Fibroblast of skin of left quadriceps (primary cell): ENCODE measurements around the gene RPUSD4.
"Not testable (repeated sequence)": the region's sequence is repeated elsewhere in the genome, so short reads cannot be mapped to it uniquely, and the experiment has no call there.

ENCODE experiments used
- DNase-seq, 2 experiments: peaks; one replicate each; pipeline ENCODE4 v3.0.0-alpha.2; 2013; ENCODE audit warnings: low read depth in 2 of 2

The RPUSD4 gene, protein sequence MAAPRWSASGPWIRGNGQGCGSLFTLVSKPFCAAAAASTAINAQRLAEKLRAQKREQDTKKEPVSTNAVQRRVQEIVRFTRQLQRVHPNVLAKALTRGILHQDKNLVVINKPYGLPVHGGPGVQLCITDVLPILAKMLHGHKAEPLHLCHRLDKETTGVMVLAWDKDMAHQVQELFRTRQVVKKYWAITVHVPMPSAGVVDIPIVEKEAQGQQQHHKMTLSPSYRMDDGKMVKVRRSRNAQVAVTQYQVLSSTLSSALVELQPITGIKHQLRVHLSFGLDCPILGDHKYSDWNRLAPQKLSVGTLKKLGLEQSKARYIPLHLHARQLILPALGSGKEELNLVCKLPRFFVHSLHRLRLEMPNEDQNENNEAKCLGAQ

DNA sequence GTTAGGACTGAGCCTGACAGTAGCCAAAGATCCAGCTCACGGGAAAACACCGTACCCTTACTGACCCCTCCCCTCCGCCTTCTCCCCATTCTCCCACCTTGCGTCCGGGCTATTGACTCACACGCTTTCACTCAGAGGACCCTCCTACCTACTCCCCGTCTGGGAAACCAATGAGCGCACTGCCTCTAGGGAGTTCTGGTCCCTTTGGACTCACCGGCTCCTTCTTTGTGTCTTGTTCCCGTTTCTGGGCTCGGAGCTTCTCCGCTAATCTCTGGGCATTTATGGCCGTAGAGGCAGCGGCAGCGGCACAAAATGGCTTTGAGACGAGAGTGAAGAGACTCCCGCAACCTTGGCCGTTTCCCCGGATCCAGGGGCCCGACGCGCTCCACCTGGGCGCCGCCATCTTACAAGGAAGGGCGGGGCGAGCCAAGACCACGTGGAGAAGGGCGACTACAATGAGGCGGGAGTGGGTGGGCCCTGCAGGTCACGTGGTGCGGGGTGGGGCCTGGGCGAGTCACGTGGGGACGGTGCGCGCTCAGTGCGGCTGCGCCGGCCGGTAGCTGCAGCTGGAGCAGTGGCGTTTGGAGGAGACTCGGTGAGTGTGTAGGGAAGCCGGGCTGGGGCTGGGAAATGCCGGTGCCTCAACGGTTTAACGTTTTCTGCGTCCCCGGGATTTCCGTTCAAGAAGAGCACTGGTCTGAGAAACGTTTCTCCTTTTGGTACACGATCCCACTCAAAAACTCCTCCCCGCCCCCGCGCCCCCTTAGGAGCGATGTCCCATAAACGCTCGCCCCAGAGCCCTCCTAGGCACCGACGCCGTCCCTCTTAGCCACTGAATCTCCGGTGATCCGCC lies at the start of gene RPUSD4, which contains the start of gene FAM118B:
Gene RPUSD4, minus strand, starts transcription at position 415 of the 853 bp plus-strand sequence. Its CDS starts 12 bp downstream, at position 403.
Gene FAM118B, plus strand, starts transcription at position 547 of the 853 bp plus-strand sequence. CDS start 23,220 bp downstream, outside the sequence.
- peak; percentile 90 to 91 for DNase-seq

DNA sequence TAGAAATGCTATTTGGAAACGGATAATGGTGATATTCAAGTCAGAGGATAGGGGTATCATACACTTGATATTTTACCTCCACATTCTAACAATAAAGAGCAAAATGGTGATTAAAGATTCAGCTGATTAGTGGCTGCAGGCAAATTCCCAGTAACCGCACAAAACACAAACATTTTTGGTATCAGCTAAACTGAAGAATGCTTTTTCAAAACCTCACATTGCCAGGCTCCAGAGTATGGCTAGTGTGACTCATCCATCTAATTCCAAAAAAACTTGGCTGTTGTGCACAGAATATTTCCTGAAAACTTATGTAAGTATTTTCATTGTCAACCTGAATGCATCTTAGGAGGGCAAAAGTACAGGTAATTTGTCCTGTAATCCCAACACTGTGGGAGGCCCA lies 46.3 kb upstream of the RPUSD4 start:
- peak; percentile 31 to 33 for DNase-seq

DNA sequence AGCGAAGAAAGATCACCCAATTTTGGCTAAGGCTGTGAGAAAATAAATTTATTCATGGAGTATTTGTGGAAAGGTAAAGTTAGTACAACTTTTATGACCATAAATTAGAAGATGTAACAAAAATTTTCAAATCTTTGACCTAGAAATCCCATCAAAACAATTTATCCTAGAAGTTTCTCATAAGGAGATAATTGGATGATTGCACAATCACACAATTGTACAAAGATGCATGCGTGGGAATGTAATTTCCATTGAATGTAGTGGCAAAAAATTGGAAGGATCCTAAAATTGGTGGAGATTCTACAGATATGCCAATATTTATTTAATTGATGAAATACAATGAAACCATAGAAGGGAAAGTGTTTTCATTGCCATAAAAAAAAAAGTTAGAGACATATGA lies 45.7 kb upstream of the RPUSD4 start:
- DNase-seq, result no peak

DNA sequence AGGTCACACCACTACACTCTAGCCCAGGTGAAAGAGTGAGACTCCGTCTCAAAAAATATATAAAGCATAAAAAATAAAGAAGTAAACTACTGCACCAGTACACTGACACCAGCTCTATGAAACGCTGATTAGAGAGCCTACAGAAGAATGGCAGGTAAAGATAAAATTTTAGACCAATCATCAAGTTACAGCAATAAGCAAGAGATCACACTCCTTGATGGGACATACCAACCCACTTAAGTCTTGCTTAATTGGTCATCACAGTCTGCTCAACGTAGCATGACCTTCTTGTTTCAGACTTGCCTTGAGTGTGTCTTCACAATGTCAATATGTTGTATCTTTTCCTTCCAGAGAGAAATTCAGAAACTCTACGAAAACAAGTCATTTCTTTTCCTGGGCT lies 44.8 kb upstream of the RPUSD4 start:
- DNase-seq, result no peak

DNA sequence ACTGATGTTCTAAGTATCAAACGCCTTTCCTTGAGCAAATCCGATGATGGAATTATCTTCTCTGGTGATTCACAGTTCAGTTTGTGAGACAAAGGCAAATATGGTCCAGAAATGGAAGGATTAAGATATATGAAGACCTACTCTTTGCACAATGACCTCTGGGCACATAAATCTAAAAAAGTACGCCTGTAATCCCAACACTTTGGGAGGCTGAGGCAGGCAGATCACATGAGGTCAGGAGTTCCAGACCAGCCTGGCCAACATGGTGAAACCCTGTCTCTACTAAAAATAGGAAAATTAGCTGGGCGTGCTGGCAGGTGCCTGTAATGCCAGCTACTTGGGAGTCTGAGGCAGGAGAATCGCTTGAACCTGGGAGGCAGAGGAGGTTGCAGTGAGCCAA lies 44.1 kb upstream of the RPUSD4 start:
- not testable (repeated sequence) for DNase-seq

DNA sequence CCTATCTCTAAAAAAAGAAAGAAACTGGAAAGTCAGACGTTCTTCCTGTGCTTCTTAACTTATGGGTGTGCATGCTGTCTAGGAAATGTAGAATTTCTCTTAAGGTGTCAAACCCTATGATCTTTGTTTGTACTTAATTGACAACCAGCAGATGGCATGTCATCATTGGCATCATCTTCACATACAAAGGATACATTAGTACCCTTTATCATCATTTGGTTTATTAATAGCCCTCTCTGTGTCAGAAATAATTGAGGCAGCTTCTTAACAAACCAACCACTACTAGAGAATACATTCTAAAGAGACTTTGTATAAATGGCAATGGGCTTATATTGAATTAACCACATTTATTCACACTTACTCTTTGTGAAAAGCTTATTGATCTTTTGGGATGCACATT lies 43.4 kb upstream of the RPUSD4 start:
- DNase-seq, result no peak

DNA sequence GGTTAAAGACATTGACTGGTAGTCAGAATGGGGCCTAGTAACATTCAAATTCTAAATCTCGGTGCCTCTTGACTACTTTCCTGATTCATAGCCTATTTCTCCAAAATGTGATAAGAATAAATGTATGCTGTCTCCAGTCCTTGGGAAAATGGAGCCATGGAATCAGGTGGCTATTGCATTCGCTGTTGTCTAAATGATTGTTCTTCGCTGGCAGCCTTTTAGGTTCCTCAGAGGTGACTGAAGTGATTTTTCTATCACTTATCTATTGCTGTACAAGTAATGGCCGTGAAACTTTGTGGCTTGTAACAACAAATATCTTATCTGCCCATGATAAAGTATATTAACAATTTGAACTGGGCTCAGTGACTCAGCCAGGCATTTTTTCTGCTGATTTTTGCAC lies 41.8 kb upstream of the RPUSD4 start:
- no peak for DNase-seq

DNA sequence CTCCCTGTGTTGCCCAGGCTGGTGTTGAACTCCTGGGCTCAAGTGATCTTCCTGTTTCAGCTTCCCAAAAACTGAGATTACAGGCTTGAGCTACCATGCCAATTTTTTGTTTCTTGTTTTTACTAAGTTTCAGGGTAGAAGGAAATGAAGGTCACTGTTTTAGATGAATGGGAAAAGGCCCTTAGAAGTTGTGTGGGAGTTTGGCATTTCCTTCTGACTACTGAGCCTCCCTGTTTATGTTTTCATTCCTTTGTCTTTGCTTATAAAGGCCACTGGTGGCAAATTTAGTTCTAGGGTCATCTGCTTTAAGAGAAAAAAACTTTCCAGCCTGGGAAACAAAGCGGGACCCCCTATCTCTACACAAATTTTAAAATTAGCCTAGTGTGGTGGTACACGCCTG lies 35.2 kb upstream of the RPUSD4 start:
- no peak for DNase-seq

DNA sequence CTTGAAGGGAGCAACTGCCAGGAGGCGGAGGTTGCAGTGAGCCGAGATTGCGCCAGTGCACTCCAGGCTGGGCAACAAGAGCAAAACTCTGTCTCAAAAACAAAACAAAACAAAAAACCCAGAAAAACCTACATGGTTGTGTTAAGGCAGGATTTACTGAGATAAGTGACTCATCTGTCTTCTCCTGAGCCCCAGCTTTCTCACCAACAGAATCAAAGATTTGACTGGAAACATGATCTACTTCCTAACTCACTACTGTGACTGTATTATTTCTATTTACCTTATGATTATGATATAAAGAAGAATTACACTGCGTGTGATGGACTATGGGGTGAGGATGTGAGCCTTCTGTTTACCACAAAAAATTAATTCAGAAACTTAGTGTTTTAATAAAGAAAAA lies 21.9 kb upstream of the RPUSD4 start:
- no peak for DNase-seq

DNA sequence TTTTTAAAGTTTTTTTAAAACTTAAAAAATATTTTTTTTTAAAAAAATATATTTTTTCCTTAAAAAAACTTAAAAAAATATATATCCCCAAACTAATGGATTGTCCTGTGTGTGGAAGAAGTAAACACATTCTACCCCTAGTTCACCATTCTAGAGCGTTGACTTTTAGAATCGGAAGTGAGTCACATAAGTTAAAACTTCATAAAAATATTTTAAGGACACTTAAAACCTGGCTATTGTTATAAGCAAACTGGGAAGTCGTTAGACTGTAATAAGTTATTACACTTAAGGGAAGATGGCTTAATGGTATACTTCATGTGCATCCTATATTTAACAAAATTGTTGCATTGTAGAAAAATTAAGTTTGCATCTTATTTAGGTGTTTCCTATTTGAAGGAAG lies 21.2 kb upstream of the RPUSD4 start:
- no peak for DNase-seq

DNA sequence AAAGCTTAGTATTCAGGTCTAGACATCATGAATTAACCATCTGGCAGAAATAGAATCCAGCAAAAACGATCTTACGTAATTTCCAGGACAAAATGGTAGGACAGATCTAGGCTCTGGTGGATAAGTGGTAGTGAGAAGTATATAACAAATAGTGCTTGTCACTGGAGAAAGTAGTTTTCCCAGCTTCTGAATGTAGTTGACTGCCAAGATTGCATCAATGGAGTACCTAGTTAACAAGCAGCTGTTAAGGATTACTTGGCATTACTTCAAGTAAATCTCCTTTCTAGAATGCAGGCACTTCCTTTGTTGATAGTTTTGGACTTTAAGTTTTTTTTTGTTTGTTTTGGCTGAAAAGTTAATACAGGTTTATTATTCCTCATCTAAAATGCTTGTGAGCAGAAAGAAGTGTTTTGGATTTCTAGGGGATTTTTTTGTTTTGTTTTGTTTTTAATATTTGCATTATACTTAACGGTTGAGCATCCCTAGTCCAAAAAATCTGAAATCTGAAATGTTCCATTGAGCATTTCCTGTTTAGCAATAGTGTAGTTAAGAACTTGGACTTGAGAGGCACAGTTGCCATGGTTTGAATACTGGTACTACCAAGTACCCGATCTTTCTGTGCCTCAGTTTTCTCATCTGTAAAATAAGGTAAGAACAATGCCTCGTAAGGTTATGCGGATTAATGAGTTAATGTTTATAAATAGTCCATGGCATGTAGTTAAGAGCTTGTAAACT lies 20.4 kb upstream of the RPUSD4 start:
- DNase-seq, result peak in 1 of 2 experiments; percentile 8

DNA sequence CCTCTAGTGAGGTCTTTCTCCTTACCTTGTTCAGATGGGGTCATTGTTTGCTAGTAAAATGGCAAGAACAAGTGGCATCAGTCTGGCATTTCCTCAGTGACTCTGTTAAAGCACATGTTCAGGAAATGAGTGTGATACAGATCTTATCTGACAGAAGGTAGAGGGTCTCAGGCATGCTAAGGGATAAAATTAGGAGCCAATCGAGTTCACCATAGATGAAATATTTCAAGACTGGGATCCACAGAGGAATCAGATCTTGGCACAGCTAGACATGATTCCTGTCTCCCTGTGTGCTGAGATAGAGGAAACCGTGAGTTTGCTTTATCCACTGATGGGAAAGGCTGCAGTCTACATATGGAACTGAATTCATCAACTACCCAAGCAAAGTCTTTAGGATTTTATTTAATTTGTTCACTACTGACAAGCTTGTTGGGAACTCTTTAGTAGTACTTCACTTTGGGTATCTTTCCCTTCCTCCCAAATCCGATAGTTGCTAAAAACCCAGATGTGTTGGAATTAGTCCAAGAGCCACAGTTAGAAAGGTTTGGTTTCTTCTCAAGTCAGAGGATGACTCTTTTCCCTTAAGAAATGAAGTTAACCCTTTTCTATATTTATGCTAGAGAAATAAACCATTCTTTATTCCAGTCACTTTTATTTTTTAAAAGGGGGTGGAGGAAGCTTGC lies 18.5 kb upstream of the RPUSD4 start:
- DNase-seq, result peak; percentile 35 to 44

DNA sequence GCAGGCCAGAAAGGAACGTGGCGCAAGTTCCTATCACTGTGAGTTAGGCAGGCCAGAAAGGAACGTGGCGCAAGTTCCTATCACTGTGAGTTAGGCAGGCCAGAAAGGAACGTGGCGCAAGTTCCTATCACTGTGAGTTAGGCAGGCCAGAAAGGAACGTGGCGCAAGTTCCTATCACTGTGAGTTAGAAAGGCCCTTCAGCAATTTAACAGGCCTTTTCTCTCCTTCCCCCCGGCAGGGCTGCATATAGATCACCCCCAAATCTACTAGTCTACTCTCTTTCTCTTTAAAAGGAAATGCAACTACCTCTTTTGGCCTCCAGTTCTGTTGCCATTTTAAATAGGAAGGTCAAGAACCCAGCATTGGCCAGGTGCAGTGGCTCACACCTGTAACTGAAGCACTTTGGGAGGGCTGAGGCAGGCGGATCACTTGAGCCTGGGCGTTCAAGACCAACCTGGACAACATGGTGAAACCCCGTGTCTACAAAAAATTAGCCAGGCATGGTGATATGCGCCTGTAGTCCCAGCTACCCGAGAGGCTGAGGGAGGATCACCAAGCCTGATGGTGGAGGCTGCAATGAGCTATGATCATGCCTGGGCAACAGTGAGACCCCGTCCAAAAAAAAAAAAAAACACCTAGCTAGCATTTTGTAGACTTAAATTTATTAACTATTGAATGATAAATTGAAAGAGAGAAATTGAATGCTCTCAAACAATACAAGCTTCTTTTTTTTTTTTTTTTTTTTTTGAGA lies 15.1 kb upstream of the RPUSD4 start:
- no peak for DNase-seq

DNA sequence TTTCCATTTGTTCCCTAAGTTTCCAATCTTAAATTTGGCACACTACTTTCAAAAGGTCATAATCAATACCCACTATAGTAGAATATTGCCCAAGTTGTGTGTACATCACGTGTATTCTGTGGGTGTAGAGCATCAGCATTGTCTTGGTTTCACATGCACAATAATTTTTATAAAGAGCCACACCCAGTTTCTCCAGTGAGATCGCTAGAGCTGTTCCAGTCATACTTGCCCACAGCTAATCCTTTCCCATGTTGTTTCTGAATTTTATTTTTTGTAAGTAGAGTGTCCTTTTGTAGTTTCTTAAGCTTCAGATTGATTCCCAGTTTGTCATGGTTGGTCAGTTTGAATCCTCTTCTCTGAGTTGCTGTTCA lies 13.8 kb upstream of the RPUSD4 start:
- no peak for DNase-seq

DNA sequence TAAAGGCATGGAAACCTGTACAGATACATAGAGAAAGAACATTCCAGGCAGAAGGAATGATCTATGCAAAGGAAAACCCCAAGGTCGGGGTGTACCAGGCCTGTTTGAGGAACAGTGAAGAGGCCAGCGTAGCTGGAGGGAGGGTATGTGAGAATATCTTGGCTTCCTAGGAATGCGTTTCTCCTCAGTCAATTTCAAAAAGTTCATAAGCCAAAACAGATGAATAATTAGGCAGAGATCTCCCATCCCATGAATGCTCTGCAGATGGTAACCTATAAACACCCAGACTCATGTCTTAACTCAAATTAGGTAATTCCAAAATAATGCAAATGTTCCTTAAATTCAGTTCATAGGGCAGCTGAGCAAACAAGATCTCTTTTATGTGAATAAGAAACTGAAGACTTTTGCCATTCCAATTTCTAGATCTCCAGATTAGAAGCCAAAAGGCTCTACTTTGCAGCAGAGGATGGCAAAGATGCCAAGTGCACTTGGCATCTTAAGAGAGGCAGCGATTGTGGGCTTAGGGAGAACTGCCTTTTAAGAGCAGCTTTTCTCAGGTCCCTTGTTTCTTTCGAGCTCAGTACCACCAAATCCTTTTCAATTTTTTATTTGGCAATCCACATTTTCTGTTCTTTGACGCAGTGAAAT lies 13.3 kb upstream of the RPUSD4 start:
- no peak for DNase-seq

DNA sequence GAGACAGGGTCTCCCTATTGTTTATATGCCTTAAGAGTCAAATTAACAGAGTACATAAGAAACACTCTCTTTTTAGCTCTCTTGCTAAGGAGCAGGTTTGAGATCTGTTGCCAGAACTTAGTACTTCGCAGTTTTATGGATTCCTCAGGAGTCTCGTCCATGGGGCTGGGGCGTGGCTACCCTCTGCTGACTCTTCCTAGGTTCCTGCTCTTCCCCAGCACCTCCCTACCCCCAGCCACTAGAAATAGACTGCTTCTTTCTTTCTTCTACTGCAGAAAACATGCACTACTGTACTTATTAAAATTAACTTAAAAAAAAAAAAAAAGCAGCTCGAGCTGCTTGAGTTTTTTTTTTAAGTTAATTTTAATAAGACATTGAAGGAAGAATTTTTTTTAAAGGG lies 8.1 kb upstream of the RPUSD4 start:
- no peak for DNase-seq

DNA sequence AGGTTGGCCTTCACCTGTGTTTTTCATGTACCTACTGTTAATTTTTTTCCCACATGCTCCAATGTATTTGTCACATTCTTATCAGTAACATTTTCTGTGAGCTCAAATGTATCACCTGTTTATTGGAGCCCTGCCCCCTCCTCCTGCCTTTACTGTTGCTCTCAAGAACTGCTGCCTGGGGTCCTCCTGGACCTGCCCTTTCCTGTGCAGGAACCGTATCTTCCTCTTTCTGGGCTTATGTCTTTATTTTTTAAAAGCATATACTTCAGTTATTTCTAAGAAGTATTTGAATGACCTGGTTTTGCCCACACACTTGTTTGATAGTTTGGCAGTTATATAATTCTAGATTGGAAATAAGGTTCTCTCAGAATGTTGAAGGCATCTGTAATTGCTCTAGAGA lies 6.0 kb upstream of the RPUSD4 start:
- no peak for DNase-seq

DNA sequence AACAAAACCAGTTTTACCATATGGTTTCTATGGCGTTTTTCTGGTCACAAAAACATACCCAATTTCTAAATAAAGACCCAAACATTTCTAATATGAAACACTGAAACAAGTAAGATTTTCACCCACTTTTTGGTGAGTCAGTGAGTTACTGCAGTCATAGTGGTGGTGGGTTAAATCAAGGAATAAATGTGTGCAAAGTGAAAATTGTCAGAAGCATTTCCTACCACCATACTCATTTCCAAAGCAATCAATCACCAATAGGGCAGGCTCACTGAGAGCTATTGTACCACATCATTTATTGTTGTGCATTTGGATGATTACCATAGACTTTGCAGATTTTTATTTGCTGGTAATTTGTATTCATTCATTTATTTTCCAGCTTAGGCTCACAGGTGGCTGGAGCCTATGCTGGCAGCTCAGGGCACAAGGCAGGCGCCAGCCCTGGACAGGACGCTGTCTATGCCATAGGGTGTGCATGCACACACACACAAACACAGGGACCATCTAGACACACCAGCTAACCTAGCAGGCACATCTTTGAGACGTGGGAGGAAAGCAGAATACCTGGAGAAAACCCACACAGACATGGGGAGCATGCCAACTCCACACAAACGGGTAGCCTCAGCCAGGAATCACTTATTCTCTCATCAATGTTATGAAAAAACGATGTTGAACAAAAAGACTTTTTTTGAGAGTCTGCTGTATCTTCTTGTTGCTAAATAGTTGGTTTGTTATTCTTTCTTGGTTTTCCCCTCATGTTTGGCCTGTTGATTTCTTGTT lies 5.3 kb upstream of the RPUSD4 start:
- DNase-seq, result no peak

DNA sequence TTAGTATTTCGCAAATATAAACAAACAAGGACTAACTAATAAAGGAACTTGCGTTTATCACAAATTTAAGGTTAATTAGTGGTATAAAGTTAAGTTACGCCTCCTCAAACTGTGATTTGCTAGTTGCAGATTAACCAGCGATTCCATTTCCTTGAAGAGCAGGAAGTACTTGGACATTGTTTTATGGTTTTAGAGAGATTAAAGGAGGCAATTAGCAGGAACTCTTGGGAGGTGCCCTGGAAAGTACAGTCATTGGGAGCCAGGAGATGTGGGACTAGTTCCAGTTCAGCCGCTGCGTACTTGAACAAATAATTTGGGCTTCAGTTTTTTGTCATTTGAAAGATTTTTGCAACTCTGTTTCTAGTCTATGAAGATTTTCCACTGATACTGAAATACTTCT lies 3.4 kb upstream of the RPUSD4 start:
- DNase-seq, result no peak

DNA sequence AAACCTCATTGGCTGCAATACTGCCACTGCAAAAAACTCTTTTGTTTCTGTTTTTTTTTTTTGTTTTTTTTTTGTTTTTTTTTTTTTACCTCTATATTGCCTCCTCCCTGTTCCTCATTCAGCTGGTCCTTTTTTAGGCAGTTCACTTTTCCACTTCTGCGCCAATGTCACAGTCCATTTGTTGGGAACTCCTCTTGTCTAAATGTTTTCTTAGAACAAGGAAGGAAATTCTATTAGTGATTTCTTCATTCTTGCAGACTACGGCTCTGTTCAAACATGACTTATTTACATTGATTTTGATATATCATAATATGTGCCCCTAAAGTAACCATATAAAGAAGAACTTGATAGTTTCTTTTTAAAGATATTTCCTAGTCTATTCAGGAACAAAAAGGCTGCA lies 3.0 kb upstream of the RPUSD4 start:
- DNase-seq, result no peak
